Endothelial cell of umbilical vein (primary cell): ENCODE data around the gene ARHGEF28.

Source experiments
- EZH2 ChIP-seq: IDR thresholded peaks from 2 replicates; pipeline ENCODE4 v1.6.1; 2012; ENCODE audit warnings: borderline replicate concordance, low read depth, mild to moderate bottlenecking, moderate library complexity, low read length, inconsistent platforms; ENCODE audit not compliant: severe bottlenecking
- FOS ChIP-seq: IDR thresholded peaks from 2 replicates; pipeline ENCODE4 v1.6.1; 2011; ENCODE audit warnings: mild to moderate bottlenecking, low read length, moderate library complexity, borderline replicate concordance; ENCODE audit not compliant: insufficient read depth
- POLR2A ChIP-seq: IDR thresholded peaks from 2 replicates; pipeline ENCODE4 v1.6.1; 2012; ENCODE audit warnings: low read depth, mild to moderate bottlenecking, control low read depth, low read length
- POLR2AphosphoS5 ChIP-seq: IDR thresholded peaks from 2 replicates; pipeline ENCODE4 v1.6.1; 2012; ENCODE audit warnings: low read depth, mild to moderate bottlenecking, control low read depth, low read length, moderate library complexity; ENCODE audit not compliant: insufficient read depth
- TF ChIP-seq, protein P1 (sequence below), 2 donors: IDR thresholded peaks; 1 replicate in 1 of 2; 2 replicates in 1 of 2; pipeline ENCODE4 v1.5.1; 2011; ENCODE audit warnings: low read length in 2 of 2, mild to moderate bottlenecking in 2 of 2, moderate library complexity in 2 of 2, control low read depth in 1 of 2, inconsistent platforms in 1 of 2, low read depth in 1 of 2; ENCODE audit not compliant: insufficient read depth in 1 of 2; ENCODE audit errors: extremely low read depth in 1 of 2
- TF ChIP-seq, protein P2 (sequence below): IDR thresholded peaks from 2 replicates; pipeline ENCODE4 v1.6.1; 2011; ENCODE audit not compliant: insufficient read depth, insufficient read length

DNA sequence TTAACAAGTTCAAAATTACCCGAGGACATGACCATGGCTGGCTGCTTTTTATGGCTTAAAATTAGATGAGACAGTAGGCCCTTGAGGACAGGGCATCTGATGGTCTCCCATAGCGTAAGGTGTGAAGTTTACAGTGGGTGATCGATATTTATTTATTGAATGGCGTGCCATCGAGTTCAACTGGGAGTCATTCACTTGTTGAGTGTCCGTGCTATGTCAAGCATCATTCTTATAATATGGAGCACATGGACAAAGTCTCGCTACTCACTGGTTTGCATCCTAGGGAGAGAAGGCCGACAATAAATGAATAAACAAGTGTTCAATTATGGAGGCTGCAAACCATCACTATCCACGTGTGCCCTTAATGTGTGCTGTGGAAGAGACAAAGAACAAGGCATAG lies 277.2 kb downstream of the ARHGEF28 start:
- TF ChIP-seq POLR2A (no peak), FOS (no peak), POLR2AphosphoS5 (no peak), EZH2 (no peak)
- TF ChIP-seq, protein P1, sequence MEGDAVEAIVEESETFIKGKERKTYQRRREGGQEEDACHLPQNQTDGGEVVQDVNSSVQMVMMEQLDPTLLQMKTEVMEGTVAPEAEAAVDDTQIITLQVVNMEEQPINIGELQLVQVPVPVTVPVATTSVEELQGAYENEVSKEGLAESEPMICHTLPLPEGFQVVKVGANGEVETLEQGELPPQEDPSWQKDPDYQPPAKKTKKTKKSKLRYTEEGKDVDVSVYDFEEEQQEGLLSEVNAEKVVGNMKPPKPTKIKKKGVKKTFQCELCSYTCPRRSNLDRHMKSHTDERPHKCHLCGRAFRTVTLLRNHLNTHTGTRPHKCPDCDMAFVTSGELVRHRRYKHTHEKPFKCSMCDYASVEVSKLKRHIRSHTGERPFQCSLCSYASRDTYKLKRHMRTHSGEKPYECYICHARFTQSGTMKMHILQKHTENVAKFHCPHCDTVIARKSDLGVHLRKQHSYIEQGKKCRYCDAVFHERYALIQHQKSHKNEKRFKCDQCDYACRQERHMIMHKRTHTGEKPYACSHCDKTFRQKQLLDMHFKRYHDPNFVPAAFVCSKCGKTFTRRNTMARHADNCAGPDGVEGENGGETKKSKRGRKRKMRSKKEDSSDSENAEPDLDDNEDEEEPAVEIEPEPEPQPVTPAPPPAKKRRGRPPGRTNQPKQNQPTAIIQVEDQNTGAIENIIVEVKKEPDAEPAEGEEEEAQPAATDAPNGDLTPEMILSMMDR (IDR thresholded peaks at IDR 0.05; ENCODE audit: extremely low read depth in 1 of 2, insufficient read depth in 1 of 2, low read depth in 1 of 2, low read length in 2 of 2), result no peak
- TF ChIP-seq, protein P2, sequence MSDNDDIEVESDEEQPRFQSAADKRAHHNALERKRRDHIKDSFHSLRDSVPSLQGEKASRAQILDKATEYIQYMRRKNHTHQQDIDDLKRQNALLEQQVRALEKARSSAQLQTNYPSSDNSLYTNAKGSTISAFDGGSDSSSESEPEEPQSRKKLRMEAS, result no peak
